GM21786 (cell line): ENCODE data around the gene NAT16.
"Not testable (repeated sequence)": the region's sequence is repeated elsewhere in the genome, so short reads cannot be mapped to it uniquely, and the experiment has no call there.

Experiments used
- ATAC-seq: cut with Tn5 transposase; IDR thresholded peaks from one replicate; pipeline ENCODE4 v1.9.1; 2021; ENCODE audit not compliant: unreplicated experiment

Gene NAT16

GRCh38 chr7:101202603-101202918 is 22.5 kb upstream of the NAT16 start:
- no peak for ATAC-seq

DNA sequence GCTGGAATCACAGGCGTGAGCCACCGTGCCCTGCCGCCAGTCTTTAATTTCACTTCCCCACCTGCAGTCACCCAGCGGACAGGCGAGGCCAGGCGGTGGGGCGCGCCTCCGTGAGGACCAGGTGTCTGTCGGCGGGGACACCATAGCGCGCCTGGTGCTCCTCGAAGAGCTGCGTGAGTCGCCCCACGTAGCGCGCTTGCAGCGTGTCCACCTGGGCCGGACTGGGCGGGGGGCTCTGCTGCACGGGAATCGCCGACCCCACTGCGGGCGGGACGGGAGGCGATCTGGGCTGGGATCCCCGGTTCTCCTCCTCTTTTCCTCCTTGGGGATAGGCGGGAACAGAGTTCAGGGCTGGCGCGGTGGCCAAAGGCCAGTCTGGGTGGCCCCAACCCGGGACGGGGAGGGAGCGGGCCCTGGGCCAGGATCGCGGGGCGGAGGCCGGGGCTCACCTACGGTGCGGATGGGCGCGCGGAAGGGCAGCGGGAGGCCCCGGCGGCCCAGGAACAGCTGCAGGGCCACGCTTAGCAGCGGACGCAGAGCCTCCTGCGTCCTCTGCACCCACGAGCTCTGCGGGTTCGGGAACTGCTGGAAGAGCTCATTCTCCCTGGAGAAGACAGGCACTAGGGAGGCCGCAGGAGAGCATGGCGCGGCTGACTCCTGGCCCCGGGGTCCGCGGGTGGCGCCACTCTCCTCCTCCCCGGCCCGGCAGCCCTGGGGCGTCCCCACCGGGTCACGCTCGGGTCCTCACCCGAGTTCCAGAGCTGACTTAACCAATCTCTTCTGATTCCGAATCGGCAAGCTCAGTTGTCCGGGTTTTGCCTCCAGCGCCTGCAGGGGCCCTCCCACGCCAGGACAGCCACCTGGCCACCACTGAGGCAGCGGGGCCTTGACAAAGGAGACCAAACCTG is 21.9 kb upstream of the NAT16 start:
- ATAC-seq, result no peak

- ATAC-seq, result no peak
Observed at GRCh38 chr7:101200862-101201599, 20.9 kb upstream of the NAT16 start, which contains the start of gene MOGAT3. TSS of gene MOGAT3 (minus strand) at chr7:101201036. CDS start at chr7:101200854, 182 bp downstream.

DNA sequence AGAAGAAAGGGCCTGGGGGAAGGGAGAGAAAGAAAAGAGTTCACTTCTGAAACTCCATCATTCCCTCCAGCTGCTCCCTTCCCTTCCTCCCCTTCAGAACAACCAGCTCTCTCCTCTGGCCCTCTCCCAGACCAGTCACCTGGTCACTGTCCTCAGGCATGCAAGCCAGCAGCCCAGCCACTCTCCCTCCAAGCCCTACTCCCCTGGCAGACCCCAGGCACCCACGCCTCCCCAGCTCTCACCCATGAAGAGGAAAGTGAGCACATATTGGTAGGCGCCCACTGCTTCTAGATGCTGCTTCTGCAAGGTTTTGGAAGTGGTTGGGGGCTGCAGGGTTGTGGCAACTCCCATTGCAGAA is 20.4 kb upstream of the NAT16 start:
- ATAC-seq, result no peak

DNA sequence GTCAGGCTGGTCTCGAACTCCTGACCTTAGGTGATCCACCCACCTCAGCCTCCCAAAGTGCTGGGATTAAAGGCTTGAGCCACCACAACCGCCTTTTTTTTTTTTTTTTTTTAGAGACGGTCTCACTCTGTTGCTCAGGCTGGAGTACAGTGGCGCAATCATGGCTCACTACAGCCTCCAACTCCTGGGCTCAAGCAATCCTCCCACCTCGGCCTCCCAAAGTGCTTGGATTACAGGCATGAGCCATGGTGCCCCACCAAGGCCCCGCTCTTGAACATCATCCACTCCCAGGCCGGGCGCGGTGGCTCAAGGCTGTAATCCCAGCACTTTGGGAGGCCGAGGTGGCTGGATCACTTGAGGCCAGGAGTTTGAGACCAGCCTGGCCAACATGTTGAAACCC is 19.4 kb upstream of the NAT16 start:
- ATAC-seq, result not testable (repeated sequence)

DNA sequence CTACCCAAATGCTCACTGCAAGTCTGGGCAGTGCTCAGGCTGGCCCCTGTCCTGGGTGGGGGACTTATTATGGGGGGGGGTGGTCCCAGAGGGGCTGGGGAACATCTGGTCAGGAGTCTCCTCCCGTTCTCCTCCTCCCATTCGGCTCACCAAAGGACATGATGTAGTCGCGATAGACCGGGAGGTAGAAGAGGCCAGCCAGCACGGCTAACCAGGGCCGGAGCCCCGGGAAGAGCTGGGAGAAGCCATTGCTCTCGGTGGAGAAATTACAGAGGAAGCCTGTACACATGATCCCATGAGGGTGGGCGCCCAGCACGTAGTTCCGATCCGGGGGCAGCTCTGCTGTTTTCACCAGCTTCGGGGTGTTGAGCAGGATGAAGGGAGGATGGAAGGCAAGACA is 18.4 kb upstream of the NAT16 start:
- no peak for ATAC-seq

DNA sequence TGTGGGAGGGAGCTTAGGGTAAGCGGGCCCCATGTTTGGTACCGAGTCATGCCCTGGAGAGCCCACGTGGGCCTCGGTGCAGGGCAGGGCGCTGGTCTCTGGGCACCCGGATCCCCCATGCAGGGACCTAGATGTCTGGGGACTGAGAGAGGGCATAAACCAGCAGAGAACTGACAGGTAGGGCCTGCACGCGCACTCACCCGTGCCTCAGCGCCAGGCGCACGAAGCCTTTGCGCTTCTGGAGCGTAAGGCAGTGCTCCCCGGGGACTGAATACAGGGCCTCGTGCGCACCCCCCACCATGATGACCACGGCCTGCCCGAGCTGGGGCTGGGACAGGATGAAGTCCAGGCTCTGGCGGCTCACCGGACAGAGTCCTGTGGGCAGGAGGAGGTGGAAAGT is 17.9 kb upstream of the NAT16 start:
- no peak for ATAC-seq

DNA sequence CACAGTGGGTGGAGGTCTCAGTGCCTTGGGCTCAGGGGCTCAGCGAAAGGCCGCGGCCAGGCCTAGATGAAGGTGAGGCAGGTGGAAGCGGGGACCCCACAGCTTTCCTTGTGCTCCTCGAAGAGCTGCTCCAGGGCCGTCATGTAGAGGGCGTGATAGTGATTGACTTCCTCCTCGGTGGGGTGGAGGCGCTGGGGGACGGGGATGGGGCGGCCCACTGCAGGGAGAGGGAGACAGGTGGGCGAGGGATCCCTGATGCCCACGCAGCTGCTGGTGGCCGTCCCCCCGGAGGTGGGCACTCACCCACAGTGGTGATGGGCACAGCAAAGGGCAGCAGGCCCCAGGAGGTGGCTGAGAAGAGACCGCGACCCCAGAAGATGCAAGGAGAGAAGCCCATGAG is 15.8 kb upstream of the NAT16 start:
- no peak for ATAC-seq

GRCh38 chr7:101189109-101189508 is 9.0 kb upstream of the NAT16 start:
- no peak for ATAC-seq

- no peak for ATAC-seq
Observed at GRCh38 chr7:101186844-101187428, 6.8 kb upstream of the NAT16 start.

GRCh38 chr7:101186194-101186593 is 6.1 kb upstream of the NAT16 start:
- no peak for ATAC-seq

- no peak for ATAC-seq
Observed at GRCh38 chr7:101185258-101185839, 5.3 kb upstream of the NAT16 start.

- ATAC-seq, result no peak
Observed at GRCh38 chr7:101179713-101180112, 380 bp downstream of the NAT16 start.

- ATAC-seq, result no peak
Observed at GRCh38 chr7:101179117-101179516, 976 bp downstream of the NAT16 start.

DNA sequence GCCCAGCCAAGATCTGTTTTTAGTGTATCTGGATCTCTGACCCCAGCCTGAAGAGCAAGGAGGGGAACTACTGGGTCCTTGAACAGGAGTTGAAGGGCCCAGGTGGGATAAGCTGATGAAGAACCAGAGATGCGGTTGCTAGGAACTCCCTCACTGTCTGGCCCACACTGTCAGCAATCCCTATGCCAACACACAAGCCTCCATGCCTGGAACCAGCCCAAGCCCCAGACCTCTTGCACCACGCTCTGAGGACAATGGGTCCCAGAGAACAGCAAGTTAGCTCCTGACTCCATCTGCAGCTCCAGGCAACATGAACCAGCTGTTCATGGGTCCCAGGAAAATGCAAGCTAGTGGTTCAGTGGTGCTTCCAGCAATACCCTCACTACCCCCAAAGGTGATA is 2.4 kb downstream of the NAT16 start:
- no peak for ATAC-seq

- ATAC-seq, result no peak
Observed at GRCh38 chr7:101175664-101176063, 4.4 kb downstream of the NAT16 start.

DNA sequence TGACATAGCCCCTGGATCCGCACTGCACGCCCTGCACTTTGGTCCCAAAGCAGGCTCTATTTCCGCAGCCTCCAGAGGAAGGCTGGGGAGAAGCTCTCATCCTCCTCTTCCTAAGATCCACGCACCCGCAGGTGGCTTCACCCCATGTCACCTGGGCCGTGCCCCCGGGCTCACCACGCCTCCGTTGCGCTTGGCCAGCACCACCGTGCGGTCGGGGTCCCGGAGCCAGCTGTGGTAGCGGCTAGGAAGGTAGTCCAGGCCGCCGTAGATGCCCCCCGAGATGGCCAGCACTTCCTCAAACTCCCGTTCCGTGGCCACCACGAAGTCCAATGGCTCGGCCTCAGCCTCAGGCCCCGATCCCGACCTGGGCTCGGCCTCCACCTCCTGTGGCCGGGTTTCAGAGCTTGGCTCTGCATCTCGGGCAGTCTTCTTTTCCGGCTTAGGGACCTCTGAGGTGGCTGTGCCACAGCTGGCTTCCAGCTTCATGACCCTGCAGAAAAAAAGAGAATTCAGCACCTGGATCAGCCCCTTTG is 5.7 kb downstream of the NAT16 start:
- ATAC-seq, result no peak

DNA sequence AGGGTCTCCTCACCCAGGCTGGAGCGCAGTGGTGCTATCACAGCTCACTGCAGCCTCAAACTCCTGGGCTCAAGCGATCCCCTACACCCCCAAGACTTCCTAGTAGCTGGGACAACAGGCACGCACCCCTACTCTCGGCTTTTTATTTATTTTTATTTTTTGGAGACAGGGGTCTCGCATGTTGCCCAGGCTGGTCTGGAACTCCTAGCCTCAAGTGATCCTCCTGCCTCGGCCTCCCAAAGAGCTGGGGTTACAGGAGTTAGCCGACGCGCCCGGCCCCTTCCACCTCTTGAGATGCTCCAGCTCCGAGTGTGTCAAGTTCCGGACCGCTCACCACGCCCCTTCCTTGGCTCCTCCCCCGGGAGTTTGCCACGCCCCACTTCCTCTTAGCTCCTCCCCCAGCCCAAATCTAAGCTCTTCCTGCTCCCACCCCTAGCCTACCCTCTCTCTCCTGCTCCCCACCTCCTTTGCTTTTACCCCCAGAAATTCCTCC is 6.3 kb downstream of the NAT16 start:
- peak; percentile 49 for ATAC-seq

DNA sequence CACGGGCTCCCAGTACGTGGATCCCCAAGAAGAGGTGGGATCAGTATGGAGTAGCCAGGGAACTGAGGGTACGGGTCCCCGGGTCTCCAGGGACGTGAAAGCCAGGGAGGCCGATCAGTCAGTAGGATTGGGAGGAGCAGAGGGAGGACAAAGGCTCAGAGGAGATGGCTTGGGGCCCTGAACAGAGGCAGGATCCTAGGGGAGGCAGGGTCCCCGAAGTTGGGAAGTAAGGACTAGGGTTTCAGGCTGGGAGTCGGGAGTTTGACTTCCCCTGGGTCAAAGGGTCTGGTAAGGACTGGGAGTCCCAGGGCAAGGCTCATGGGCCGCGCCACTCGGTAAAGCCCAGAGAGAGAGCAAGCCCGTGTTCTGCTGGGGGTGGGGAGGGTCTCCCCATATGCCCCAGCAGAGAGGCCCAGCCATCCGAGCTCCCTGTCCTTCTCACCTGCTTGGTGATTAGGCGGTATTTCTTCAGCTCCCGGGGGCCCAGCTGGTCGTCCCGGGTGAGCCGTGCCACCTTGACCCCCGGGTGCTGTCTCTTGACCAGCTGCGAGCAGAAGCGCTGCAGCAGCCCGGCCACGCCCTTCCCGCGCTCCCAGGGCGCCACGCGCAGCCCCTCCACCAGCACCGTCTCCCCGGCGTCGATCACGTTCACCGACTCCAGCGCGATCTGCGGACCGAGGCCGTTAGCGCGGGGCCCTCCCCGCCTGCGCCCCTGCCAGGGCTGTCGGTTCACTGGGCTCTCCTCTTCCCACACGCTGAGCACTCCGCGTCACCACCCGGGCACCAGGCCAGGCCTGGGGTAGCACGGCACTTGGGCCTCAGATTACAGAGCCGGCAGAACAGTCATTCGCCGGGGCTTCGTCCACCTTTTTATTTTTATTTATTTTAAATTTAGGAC is 7.0 kb downstream of the NAT16 start:
- no peak for ATAC-seq
